ENCODE data around the gene MAPRE2. TPM values are rescaled to one million over a fixed set of nuclear protein-coding genes. Genes with fewer than 3 reads are reported as not detected.

The MAPRE2 gene
- total and polyA plus RNA-seq, 9 donors: 16.2 to 59.9 (median 27.8) TPM

- peaks cover 4% of the 10 kb centered on the region for H3K4me1 ChIP-seq (ENCODE audit: insufficient read depth)
- no peaks in the 10 kb centered on the region for H3K27me3 ChIP-seq
- H3K9me3 ChIP-seq: no peaks in the 10 kb centered on the region
- no peak overlapping the region for H3K27ac ChIP-seq
- H3K4me3 ChIP-seq: no peak overlapping the region
- intact Hi-C loops (cut with DNase I): no loop called here
- TF ChIP-seq POLR2A (IDR thresholded peaks at IDR 0.05): no peak
- no peak for TF ChIP-seq EP300 (IDR thresholded peaks at IDR 0.05)
- TF ChIP-seq CTCF (IDR thresholded peaks at IDR 0.05): no peak
- WGBS, 3 donors: 98 to 99% (median 98%) methylated on average over 2 of the region's 2 CpGs
- no peak for DNase-seq
- H3K36me3 ChIP-seq: no peaks in the 10 kb centered on the region
Observed at GRCh38 chr18:35086704-35087103, 45.5 kb downstream of the MAPRE2 start.

- WGBS, 3 donors: 89 to 97% (median 92%) methylated on average over 3 of the region's 3 CpGs
Observed at GRCh38 chr18:35087726-35088125, 46.5 kb downstream of the MAPRE2 start.

GRCh38 chr18:35088921-35089320 lies 47.7 kb downstream of the MAPRE2 start:
- Histone ChIP-seq H3K4me3 (no peak overlapping the region), H3K4me1 (ENCODE audit: insufficient read depth) (peaks cover 5% of the 10 kb centered on the region), H3K27ac (no peak overlapping the region), H3K9me3 (no peaks in the 10 kb centered on the region), H3K36me3 (no peaks in the 10 kb centered on the region), H3K27me3 (no peaks in the 10 kb centered on the region)
- 26 to 40% (median 28%) methylated on average over 3 of the region's 3 CpGs for WGBS, 3 donors
- intact Hi-C loops (cut with DNase I): no loop called here
- no peak for TF ChIP-seq CTCF (IDR thresholded peaks at IDR 0.05)
- TF ChIP-seq POLR2A (IDR thresholded peaks at IDR 0.05): no peak
- TF ChIP-seq EP300 (IDR thresholded peaks at IDR 0.05): no peak
- no peak for DNase-seq

More at GRCh38 chr18:35087726-35088125, 46.5 kb downstream of the MAPRE2 start:
- no peak for DNase-seq
- H3K9me3 ChIP-seq: no peaks in the 10 kb centered on the region
- intact Hi-C loops (cut with DNase I): no loop called here
- no peak for TF ChIP-seq POLR2A (IDR thresholded peaks at IDR 0.05)
- TF ChIP-seq CTCF (IDR thresholded peaks at IDR 0.05): no peak
- TF ChIP-seq EP300 (IDR thresholded peaks at IDR 0.05): no peak
- no peaks in the 10 kb centered on the region for H3K27me3 ChIP-seq
- no peak overlapping the region for H3K4me3 ChIP-seq
- H3K4me1 ChIP-seq (ENCODE audit: insufficient read depth): peaks cover 5% of the 10 kb centered on the region
- H3K36me3 ChIP-seq: no peaks in the 10 kb centered on the region
- no peak overlapping the region for H3K27ac ChIP-seq

- WGBS, 3 donors: 52 to 67% (median 55%) methylated on average over 1 of the region's 1 CpG
- no peak for DNase-seq
- Histone ChIP-seq H3K4me1 (ENCODE audit: insufficient read depth) (peaks cover 5% of the 10 kb centered on the region), H3K27me3 (no peaks in the 10 kb centered on the region), H3K4me3 (no peak overlapping the region), H3K27ac (no peak overlapping the region), H3K36me3 (no peaks in the 10 kb centered on the region), H3K9me3 (no peaks in the 10 kb centered on the region)
- TF ChIP-seq EP300 (IDR thresholded peaks at IDR 0.05) (no peak), POLR2A (IDR thresholded peaks at IDR 0.05) (no peak), CTCF (IDR thresholded peaks at IDR 0.05) (no peak)
- intact Hi-C loops (cut with DNase I): no loop called here
Observed at GRCh38 chr18:35089382-35089781, 48.2 kb downstream of the MAPRE2 start.
